PC-9 (cell line): ENCODE results near the gene EHD4.

ENCODE experiments used
- CTCF ChIP-seq: fragments of 200-600 bp; sonication (generic); conservative IDR thresholded peaks from 2 replicates; pipeline ENCODE4 v1.6.1; 2017; ENCODE audit warnings: mixed run types, antibody characterized with exemption, mild to moderate bottlenecking, moderate library complexity
- EZH2 ChIP-seq: fragments of 200-600 bp; sonication (generic); IDR thresholded peaks from 2 replicates; pipeline ENCODE4 v1.8.0; 2017; ENCODE audit warnings: antibody characterized with exemption, low read depth

GRCh38 chr15:41919201-41919820, 53.0 kb downstream of the EHD4 start:
- TF ChIP-seq CTCF (no peak), EZH2 (no peak)
